HEK293 (cell line): Measurements from ENCODE around the gene EML1.

ENCODE experiments used
- AEBP2 ChIP-seq: fragments of 450-650 bp; formaldehyde crosslinking; IDR thresholded peaks from 2 replicates; pipeline ENCODE4 v1.5.1; 2016; ENCODE audit warnings: missing biosample characterization, missing genetic modification characterization, borderline replicate concordance
- ATF2 ChIP-seq: fragments of 450-650 bp; formaldehyde crosslinking; IDR thresholded peaks from 2 replicates; pipeline ENCODE4 v1.5.1; 2016; ENCODE audit warnings: missing biosample characterization, missing genetic modification characterization, low read depth
- BCL6B ChIP-seq: fragments of 450-650 bp; formaldehyde crosslinking; IDR thresholded peaks from 2 replicates; pipeline ENCODE4 v1.5.1; 2017; ENCODE audit warnings: missing biosample characterization, missing genetic modification characterization
- CTCF ChIP-seq: fragments of 450-650 bp; formaldehyde crosslinking; IDR thresholded peaks from 2 replicates; pipeline ENCODE4 v1.5.1; 2016; ENCODE audit warnings: missing biosample characterization, missing genetic modification characterization
- FEZF1 ChIP-seq: fragments of 450-650 bp; formaldehyde crosslinking; IDR thresholded peaks from 2 replicates; pipeline ENCODE4 v1.5.1; 2016; ENCODE audit warnings: missing biosample characterization, missing genetic modification characterization
- IKZF3 ChIP-seq: fragments of 450-650 bp; IDR thresholded peaks from 2 replicates; pipeline ENCODE4 v1.5.0; 2018; ENCODE audit warnings: missing biosample characterization, mild to moderate bottlenecking, missing genetic modification characterization, moderate library complexity
- MYNN ChIP-seq: fragments of 450-650 bp; formaldehyde crosslinking; IDR thresholded peaks from 2 replicates; pipeline ENCODE4 v1.5.1; 2016; ENCODE audit warnings: missing biosample characterization, missing genetic modification characterization, borderline replicate concordance
- PBX3 ChIP-seq: sonication (generic); formaldehyde crosslinking; IDR thresholded peaks from 2 replicates; pipeline ENCODE4 v1.8.1; 2022; ENCODE audit warnings: mild to moderate bottlenecking, moderate library complexity, missing genetic modification reagents
- TSHZ1 ChIP-seq: fragments of 450-650 bp; formaldehyde crosslinking; IDR thresholded peaks from 2 replicates; pipeline ENCODE4 v1.5.1; 2016; ENCODE audit warnings: missing biosample characterization, missing genetic modification characterization, borderline replicate concordance
- ZBTB10 ChIP-seq: fragments of 450-650 bp; formaldehyde crosslinking; IDR thresholded peaks from 2 replicates; pipeline ENCODE4 v1.5.1; 2016; ENCODE audit warnings: missing biosample characterization, missing genetic modification characterization
- ZBTB8A ChIP-seq: fragments of 450-650 bp; formaldehyde crosslinking; IDR thresholded peaks from 2 replicates; pipeline ENCODE4 v1.5.1; 2016; ENCODE audit warnings: missing biosample characterization, missing genetic modification characterization
- ZEB2 ChIP-seq: fragments of 450-650 bp; formaldehyde crosslinking; IDR thresholded peaks from 2 replicates; pipeline ENCODE4 v1.5.1; 2016; ENCODE audit warnings: missing biosample characterization, missing genetic modification characterization
- ZFP3 ChIP-seq: fragments of 450-650 bp; formaldehyde crosslinking; IDR thresholded peaks from 2 replicates; pipeline ENCODE4 v1.5.1; 2016; ENCODE audit warnings: low read depth, missing biosample characterization, missing genetic modification characterization
- ZNF155 ChIP-seq: fragments of 450-650 bp; formaldehyde crosslinking; IDR thresholded peaks from 2 replicates; pipeline ENCODE4 v1.5.1; 2016; ENCODE audit warnings: missing biosample characterization, missing genetic modification characterization
- ZNF274 ChIP-seq, 2 experiments: fragments of 200-500 bp in 1 of 2; fragments of 450-650 bp in 1 of 2; sonication (Bioruptor generic) in 1 of 2; formaldehyde crosslinking in 1 of 2; IDR thresholded peaks; 2 replicates each; pipeline versions ENCODE4 v1.5.1 to v1.6.1; 2014 to 2016; ENCODE audit warnings: borderline replicate concordance in 1 of 2, inconsistent platforms in 1 of 2, low read length in 1 of 2, missing biosample characterization in 1 of 2, missing genetic modification characterization in 1 of 2
- ZNF37A ChIP-seq: fragments of 450-650 bp; IDR thresholded peaks from 2 replicates; pipeline ENCODE4 v1.5.1; 2018; ENCODE audit warnings: missing biosample characterization, missing genetic modification characterization
- ZNF473 ChIP-seq: fragments of 450-650 bp; formaldehyde crosslinking; IDR thresholded peaks from 2 replicates; pipeline ENCODE4 v1.5.1; 2017; ENCODE audit warnings: missing biosample characterization, missing genetic modification characterization
- ZNF561 ChIP-seq: fragments of 450-650 bp; IDR thresholded peaks from 2 replicates; pipeline ENCODE4 v1.5.1; 2018; ENCODE audit warnings: missing biosample characterization, missing genetic modification characterization, borderline replicate concordance
- ZNF624 ChIP-seq: fragments of 450-650 bp; formaldehyde crosslinking; IDR thresholded peaks from 2 replicates; pipeline ENCODE4 v1.5.1; 2017; ENCODE audit warnings: missing biosample characterization, missing genetic modification characterization
- ZNF626 ChIP-seq: fragments of 450-650 bp; sonication (Bioruptor Pico); formaldehyde crosslinking; IDR thresholded peaks from 2 replicates; pipeline ENCODE4 v1.5.1; 2018; ENCODE audit warnings: missing biosample characterization, missing genetic modification characterization, inconsistent platforms
- ZNF658 ChIP-seq: fragments of 450-650 bp; formaldehyde crosslinking; IDR thresholded peaks from 2 replicates; pipeline ENCODE4; 2016; ENCODE audit warnings: missing biosample characterization, missing genetic modification characterization
- ZNF660 ChIP-seq: fragments of 450-650 bp; IDR thresholded peaks from 2 replicates; pipeline ENCODE4 v1.5.1; 2018; ENCODE audit warnings: missing biosample characterization, mild to moderate bottlenecking, missing genetic modification characterization
- ZNF677 ChIP-seq: fragments of 450-650 bp; IDR thresholded peaks from 2 replicates; pipeline ENCODE4 v1.5.0; 2018; ENCODE audit warnings: missing biosample characterization, mild to moderate bottlenecking, missing genetic modification characterization, moderate library complexity
- ZNF785 ChIP-seq: fragments of 450-650 bp; formaldehyde crosslinking; IDR thresholded peaks from 2 replicates; pipeline ENCODE4 v1.5.1; 2016; ENCODE audit warnings: missing biosample characterization, missing genetic modification characterization
- ZSCAN16 ChIP-seq: fragments of 450-650 bp; formaldehyde crosslinking; IDR thresholded peaks from 2 replicates; pipeline ENCODE4 v1.5.1; 2016; ENCODE audit warnings: missing biosample characterization, missing genetic modification characterization

EML1 gene

GRCh38 chr14:99879401-99880295, 86.4 kb downstream of the EML1 start (continued):
- no peak for TF ChIP-seq ZNF274 (IDR thresholded peaks at IDR 0.05; ENCODE audit: low read length)
- no peak for TF ChIP-seq ZNF274 (tag by site-specific recombination; IDR thresholded peaks at IDR 0.05; ENCODE audit: borderline replicate concordance)
- no peak for TF ChIP-seq CTCF (tag by site-specific recombination)
- peak; percentile 27; the same call in 1 of the 2 replicates for TF ChIP-seq ZEB2 (tag by site-specific recombination)
- TF ChIP-seq PBX3 (CRISPR knock-in tag) = no peak
- no peak for TF ChIP-seq TSHZ1 (tag by site-specific recombination)
- no peak; the same call in 1 of the 2 replicates for TF ChIP-seq IKZF3 (tag by site-specific recombination)
- no peak for TF ChIP-seq ZNF658
- no peak for TF ChIP-seq BCL6B (tag by site-specific recombination)
- no peak for TF ChIP-seq ZNF677
- TF ChIP-seq ZNF785 (tag by site-specific recombination) = no peak
- no peak for TF ChIP-seq ZSCAN16
- TF ChIP-seq ZNF660 (tag by site-specific recombination) = no peak
- TF ChIP-seq ZNF561 (tag by site-specific recombination) = no peak
- no peak for TF ChIP-seq ZNF624 (tag by site-specific recombination)
- TF ChIP-seq FEZF1 (tag by site-specific recombination) = peak; percentile 60
- TF ChIP-seq AEBP2 = no peak
- no peak for TF ChIP-seq ZNF473 (tag by site-specific recombination)
- no peak for TF ChIP-seq ZBTB10 (tag by site-specific recombination)
- no peak for TF ChIP-seq ZNF37A (tag by site-specific recombination)
- no peak for TF ChIP-seq ZNF626
- TF ChIP-seq ATF2 (tag by site-specific recombination) = no peak
- no peak for TF ChIP-seq ZNF155 (tag by site-specific recombination)
- TF ChIP-seq ZBTB8A (tag by site-specific recombination) = 0 out of 2 replicates have a peak, but pooled peaks have one; percentile 27
- no peak for TF ChIP-seq MYNN (tag by site-specific recombination)
- no peak for TF ChIP-seq ZFP3 (tag by site-specific recombination)
